Upper lobe of left lung (tissue), 4 donors: Measurements from ENCODE around the gene PGM5.

Source experiments
- CTCF ChIP-seq, 6 experiments: fragments of 450-650 bp in 4 of 6; fragments of 200-600 bp in 2 of 6; sonication (generic) in 2 of 6; IDR thresholded peaks; one replicate each; pipeline ENCODE4 v1.5.1; 2016 to 2019; ENCODE audit warnings: antibody characterized with exemption in 6 of 6
- EP300 ChIP-seq, 4 donors: sonication (generic); formaldehyde crosslinking; IDR thresholded peaks; one replicate each; pipeline ENCODE4 v1.5.1; 2017; ENCODE audit warnings: antibody characterized with exemption in 4 of 4, control low read depth in 2 of 4
- POLR2A ChIP-seq, 4 donors: fragments of 450-650 bp; IDR thresholded peaks; one replicate each; pipeline ENCODE4 v1.5.1; 2016 to 2017; ENCODE audit warnings: antibody characterized with exemption in 4 of 4, mild to moderate bottlenecking in 2 of 4

DNA sequence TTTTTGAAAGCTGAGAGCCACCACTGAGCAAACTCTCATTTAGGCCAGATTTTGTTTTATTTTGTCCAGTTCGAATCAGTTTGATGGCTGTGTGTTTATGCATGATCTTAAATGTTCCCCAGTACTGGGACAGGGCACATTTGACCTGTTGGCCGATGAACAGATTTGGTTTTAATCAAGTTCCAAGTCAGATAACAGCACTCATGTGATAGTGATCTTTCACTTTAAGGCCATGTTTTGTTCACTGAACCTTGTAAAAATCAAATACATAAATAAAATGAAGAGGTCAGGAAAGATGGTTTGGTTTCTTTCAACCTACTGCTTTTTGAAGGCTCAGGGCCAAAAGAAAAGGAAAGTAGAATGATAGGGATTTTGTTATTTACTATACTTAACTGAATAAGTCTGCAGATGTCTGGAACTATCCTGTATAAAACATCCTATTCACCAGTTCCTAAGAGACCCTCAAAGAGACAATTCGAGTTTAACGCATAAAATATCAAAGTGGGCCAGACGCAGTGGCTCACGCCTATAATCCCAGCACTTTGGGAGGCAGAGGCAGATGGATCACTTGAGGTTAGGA lies 77.2 kb downstream of the PGM5 start:
- TF ChIP-seq CTCF (IDR thresholded peaks at IDR 0.05) = no peak
- no peak for TF ChIP-seq POLR2A (IDR thresholded peaks at IDR 0.05)
- no peak for TF ChIP-seq EP300 (IDR thresholded peaks at IDR 0.05)
